Smooth muscle cell (in vitro differentiated cells): ENCODE data around the gene NRROS. TPM values are rescaled to one million over a fixed set of nuclear protein-coding genes. Genes with fewer than 3 reads are reported as not detected.

ENCODE experiments used
- DNase-seq: peaks from one replicate; lab custom pipeline; 2025; ENCODE audit not compliant: unreplicated experiment; lab: John Stamatoyannopoulos, UW
- H2AFZ ChIP-seq: fragments of 200-600 bp; sonication (generic); 2 replicates; pipeline ENCODE4 v1.6.0; 2016; ENCODE audit warnings: antibody characterized with exemption, low read depth, mild to moderate bottlenecking
- H3F3A ChIP-seq: fragments of 200-600 bp; sonication (generic); 2 replicates; pipeline ENCODE4 v1.6.0; 2017; ENCODE audit warnings: antibody characterized with exemption, low read depth
- H3K27ac ChIP-seq: fragments of 200-600 bp; sonication (generic); 2 replicates; pipeline ENCODE4 v1.5.1; 2016; ENCODE audit warnings: low read depth, mild to moderate bottlenecking
- H3K27me3 ChIP-seq: fragments of 200-600 bp; sonication (generic); 2 replicates; pipeline ENCODE4 v1.6.1; 2016; ENCODE audit warnings: low read depth, mild to moderate bottlenecking
- H3K36me3 ChIP-seq: fragments of 200-600 bp; sonication (generic); 2 replicates; pipeline ENCODE4 v1.5.1; 2016; ENCODE audit warnings: low read depth
- H3K4me1 ChIP-seq: fragments of 200-600 bp; sonication (generic); 2 replicates; pipeline ENCODE4 v1.5.1; 2016; ENCODE audit warnings: low read depth
- H3K4me2 ChIP-seq: fragments of 200-600 bp; sonication (generic); 2 replicates; pipeline ENCODE4 v1.6.0; 2016; ENCODE audit warnings: mild to moderate bottlenecking
- H3K4me3 ChIP-seq: fragments of 200-600 bp; sonication (generic); 2 replicates; pipeline ENCODE4 v1.5.1; 2016; ENCODE audit warnings: mild to moderate bottlenecking
- H3K79me2 ChIP-seq: fragments of 200-600 bp; sonication (generic); 2 replicates; pipeline ENCODE4 v1.6.0; 2016; ENCODE audit warnings: low read depth, mild to moderate bottlenecking
- H3K9ac ChIP-seq: fragments of 200-600 bp; sonication (generic); 2 replicates; pipeline ENCODE4 v1.6.0; 2016; ENCODE audit warnings: low read depth
- H3K9me3 ChIP-seq: fragments of 200-600 bp; sonication (generic); replicated peaks from 2 replicates; pipeline ENCODE4 v1.5.1; 2016; ENCODE audit warnings: low read depth
- H4K20me1 ChIP-seq: fragments of 200-600 bp; sonication (generic); 2 replicates; pipeline ENCODE4 v1.6.0; 2016; ENCODE audit warnings: low read depth
- CTCF ChIP-seq: fragments of 200-600 bp; sonication (generic); IDR thresholded peaks from 2 replicates; pipeline ENCODE4 v1.5.1; 2017; ENCODE audit warnings: borderline replicate concordance, mild to moderate bottlenecking, antibody characterized with exemption; ENCODE audit not compliant: insufficient read depth, poor library complexity, severe bottlenecking
- WGBS: methylation state at CpG from one replicate; pipeline ENCODE4 v1.1.7; 2016; ENCODE audit warnings: low lambda C conversion rate; 5-methylcytosine and 5-hydroxymethylcytosine counted together
- polyA plus RNA-seq: library from polyadenylated mRNA; unstranded; fragments of >200 nt; fragmentation: Nextera tagmentation; extraction: Ambion mirVana; gene quantifications from 2 replicates; pipeline ENCODE4 v1.2.1, GENCODE V29; 2016
- total RNA-seq: library from RNA; depleted of rRNA; stranded (reverse); fragments of >200 nt; gene quantifications from 2 replicates; pipeline ENCODE4 v1.2.3, GENCODE V29; 2014

Gene NRROS
- total and polyA plus RNA-seq, 2 experiments from 2014 or later, result 0.45 TPM; not detected in 1

- WGBS, result 97% methylated on average over 11 of the region's 11 CpGs
- no peak overlapping the region for H2AFZ ChIP-seq
- no peak overlapping the region for H3K9ac ChIP-seq
- peaks cover 25% of the 10 kb centered on the region for H3K27me3 ChIP-seq
- H3K4me2 ChIP-seq, result no peak overlapping the region
- H4K20me1 ChIP-seq, result no peaks in the 10 kb centered on the region
- TF ChIP-seq CTCF, result no peak
- H3K36me3 ChIP-seq, result no peaks in the 10 kb centered on the region
- H3K4me1 ChIP-seq, result peaks cover 10% of the 10 kb centered on the region
- no peak for DNase-seq
- no peaks in the 10 kb centered on the region for H3F3A ChIP-seq
- no peaks in the 10 kb centered on the region for H3K79me2 ChIP-seq
- H3K27ac ChIP-seq, result no peak overlapping the region
- no peaks in the 10 kb centered on the region for H3K9me3 ChIP-seq
- H3K4me3 ChIP-seq, result no peak overlapping the region
Observed at GRCh38 chr3:196642434-196642833, 2.9 kb downstream of the NRROS start.

GRCh38 chr3:196643201-196643749 is 3.8 kb downstream of the NRROS start:
- Histone ChIP-seq H3K4me3 (no peak overlapping the region), H3K36me3 (no peaks in the 10 kb centered on the region), H3K27me3 (peaks cover 21% of the 10 kb centered on the region), H3K9ac (no peak overlapping the region), H3K4me1 (peaks cover 10% of the 10 kb centered on the region), H4K20me1 (no peaks in the 10 kb centered on the region), H3K9me3 (no peaks in the 10 kb centered on the region), H3F3A (no peaks in the 10 kb centered on the region), H3K79me2 (no peaks in the 10 kb centered on the region), H2AFZ (no peak overlapping the region), H3K4me2 (no peak overlapping the region), H3K27ac (no peak overlapping the region)
- no peak for TF ChIP-seq CTCF
- DNase-seq, result no peak
- WGBS, result 95% methylated on average over 13 of the region's 13 CpGs

GRCh38 chr3:196643761-196644160 is 4.3 kb downstream of the NRROS start:
- Histone ChIP-seq H3K9me3 (no peaks in the 10 kb centered on the region), H3K36me3 (no peaks in the 10 kb centered on the region), H2AFZ (no peak overlapping the region), H3K27me3 (peaks cover 16% of the 10 kb centered on the region), H3F3A (no peaks in the 10 kb centered on the region), H3K4me1 (peaks cover 10% of the 10 kb centered on the region), H3K27ac (no peak overlapping the region), H3K9ac (no peak overlapping the region), H4K20me1 (no peaks in the 10 kb centered on the region), H3K4me2 (no peak overlapping the region), H3K79me2 (no peaks in the 10 kb centered on the region), H3K4me3 (no peak overlapping the region)
- no peak for DNase-seq
- TF ChIP-seq CTCF, result no peak
- WGBS, result 83% methylated on average over 5 of the region's 5 CpGs

- no peak overlapping the region for H2AFZ ChIP-seq
- no peaks in the 10 kb centered on the region for H3K36me3 ChIP-seq
- H3K4me2 ChIP-seq, result no peak overlapping the region
- TF ChIP-seq CTCF, result no peak
- no peak overlapping the region for H3K9ac ChIP-seq
- H3K27ac ChIP-seq, result no peak overlapping the region
- H4K20me1 ChIP-seq, result no peaks in the 10 kb centered on the region
- no peak overlapping the region for H3K4me3 ChIP-seq
- H3K9me3 ChIP-seq, result no peaks in the 10 kb centered on the region
- no peaks in the 10 kb centered on the region for H3F3A ChIP-seq
- DNase-seq, result no peak
- no peaks in the 10 kb centered on the region for H3K4me1 ChIP-seq
- no peaks in the 10 kb centered on the region for H3K79me2 ChIP-seq
- H3K27me3 ChIP-seq, result peaks cover 3% of the 10 kb centered on the region
- 96% methylated on average over 4 of the region's 4 CpGs for WGBS
Observed at GRCh38 chr3:196645096-196645495, 5.6 kb downstream of the NRROS start.
